Upper lobe of left lung (tissue), 6 donors: ENCODE measurements around the gene HAUS3. TPM values are rescaled to one million over a fixed set of nuclear protein-coding genes. Genes with fewer than 3 reads are reported as not detected.

Experiments
- ATAC-seq, 2 donors: fragments of 200-7000 bp; cut with Tn5 transposase; one replicate each; pipeline ENCODE4 v1.9.1; 2022; ENCODE audit warnings: mild to moderate bottlenecking in 2 of 2, moderate library complexity in 2 of 2; ENCODE audit not compliant: low FRiP score in 2 of 2
- DNase-seq, 2 donors: peaks; one replicate each; pipeline ENCODE4 v3.0.0-alpha.2; 2019 to 2020
- H3K27ac ChIP-seq, 4 donors: fragments of 200-600 bp; sonication (generic); one replicate each; pipeline ENCODE4 v1.5.1; 2016 to 2019
- H3K27me3 ChIP-seq, 4 donors: fragments of 200-600 bp; sonication (generic); one replicate each; pipeline ENCODE4 v1.5.1; 2017 to 2019
- H3K36me3 ChIP-seq, 4 donors: fragments of 200-600 bp; sonication (generic); one replicate each; pipeline ENCODE4 v1.5.1; 2016 to 2019
- H3K4me1 ChIP-seq, 4 donors: fragments of 200-600 bp; sonication (generic); one replicate each; pipeline ENCODE4 v1.5.1; 2018 to 2019
- H3K4me3 ChIP-seq, 4 donors: fragments of 200-600 bp; sonication (generic); one replicate each; pipeline ENCODE4 v1.5.1; 2017 to 2019; ENCODE audit warnings: mild to moderate bottlenecking in 2 of 4, moderate library complexity in 1 of 4
- H3K9me3 ChIP-seq, 4 donors: fragments of 200-600 bp; sonication (generic); one replicate each; pipeline ENCODE4 v1.5.1; 2018 to 2019
- CTCF ChIP-seq, 6 experiments: fragments of 450-650 bp in 4 of 6; fragments of 200-600 bp in 2 of 6; sonication (generic) in 2 of 6; IDR thresholded peaks; one replicate each; pipeline ENCODE4 v1.5.1; 2016 to 2019; ENCODE audit warnings: antibody characterized with exemption in 6 of 6
- EP300 ChIP-seq, 4 donors: sonication (generic); formaldehyde crosslinking; IDR thresholded peaks; one replicate each; pipeline ENCODE4 v1.5.1; 2017; ENCODE audit warnings: antibody characterized with exemption in 4 of 4, control low read depth in 2 of 4
- POLR2A ChIP-seq, 4 donors: fragments of 450-650 bp; IDR thresholded peaks; one replicate each; pipeline ENCODE4 v1.5.1; 2016 to 2017; ENCODE audit warnings: antibody characterized with exemption in 4 of 4, mild to moderate bottlenecking in 2 of 4
- POLR2AphosphoS5 ChIP-seq, 2 donors: sonication (generic); formaldehyde crosslinking; IDR thresholded peaks; one replicate each; pipeline ENCODE4 v1.5.1; 2017; ENCODE audit warnings: antibody characterized with exemption in 2 of 2
- WGBS, 2 donors: methylation state at CpG; one replicate each; pipeline ENCODE4 v1.1.5; 2017 to 2018; 5-methylcytosine and 5-hydroxymethylcytosine counted together
- total RNA-seq, 6 donors: library from RNA; depleted of rRNA in 4 of 6; stranded (reverse); fragments of >200 nt in 4 of 6; gene quantifications; one replicate each; pipeline versions ENCODE4 v1.1.0 to v1.2.1, GENCODE V29; 2016 to 2021
- donor health status: DM: no; HTN: no; CAD: no; lungs with moderate emphysema.
- donor health status: DM: no; HTN: yes; CAD: no; lungs with severe emphysema.

HAUS3 gene
- total RNA-seq, 6 donors from 2014 or later, result 8.2 to 21.0 (median 12.5) TPM

GRCh38 chr4:2272026-2272827, 30.3 kb upstream of the HAUS3 start:
- ATAC-seq (no peak), DNase-seq (peak in 1 of 2 donors; percentile 59)
- Histone ChIP-seq H3K27ac (no peak overlapping the region), H3K4me3 (no peak overlapping the region), H3K27me3 (no peaks in the 10 kb centered on the region), H3K4me1 (no peaks in the 10 kb centered on the region), H3K9me3 (no peaks in the 10 kb centered on the region), H3K36me3 (peaks cover 0 to 15% (median 7%) of the 10 kb centered on the region in 4 donors)
- TF ChIP-seq CTCF (IDR thresholded peaks at IDR 0.05), result no peak
- TF ChIP-seq POLR2A (IDR thresholded peaks at IDR 0.05), result no peak
- TF ChIP-seq POLR2AphosphoS5 (IDR thresholded peaks at IDR 0.05), result no peak
- no peak for TF ChIP-seq EP300 (IDR thresholded peaks at IDR 0.05)
- WGBS, 2 donors, result 94 to 95% methylated on average over 18 to 24 of the region's 25 CpGs

DNA sequence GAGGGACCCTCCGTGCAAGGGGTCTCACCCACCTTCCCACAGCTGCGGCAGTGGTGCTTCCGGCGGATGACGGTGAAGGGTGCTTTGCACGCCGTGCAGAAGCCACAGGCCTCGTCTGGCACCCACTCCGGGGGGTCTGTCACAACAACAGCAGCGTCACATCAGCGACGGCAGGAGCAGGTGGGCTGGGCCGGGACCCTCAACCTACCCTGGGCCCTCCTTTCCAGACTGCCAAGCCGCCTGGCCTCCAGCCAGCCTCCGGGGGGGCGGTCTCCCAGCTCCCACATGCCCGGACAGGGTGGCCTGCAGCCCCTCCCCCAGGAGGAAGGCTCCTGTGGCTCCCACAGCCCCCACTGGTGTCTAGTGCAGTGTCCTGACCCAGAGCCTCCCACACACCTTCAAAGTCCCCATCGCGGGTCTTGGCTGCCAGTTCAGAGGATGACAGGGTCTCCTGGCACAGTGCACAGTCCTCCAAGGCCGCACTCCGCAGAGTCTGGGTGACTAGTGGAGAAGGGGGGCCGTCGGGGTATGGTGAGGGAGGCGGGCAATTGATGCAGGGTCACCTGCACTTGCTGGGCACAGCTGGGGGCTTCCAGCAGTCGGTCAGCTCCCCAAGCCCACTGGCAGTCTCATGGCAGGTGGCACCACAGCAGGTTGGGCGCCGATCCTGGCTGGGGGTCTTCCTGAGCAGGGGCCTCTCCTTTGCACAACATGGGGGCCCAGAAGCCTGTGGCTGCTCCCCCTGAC, 29.5 kb upstream of the HAUS3 start:
- no peaks in the 10 kb centered on the region for H3K27me3 ChIP-seq
- no peaks in the 10 kb centered on the region for H3K9me3 ChIP-seq
- DNase-seq (peak in 1 of 2 donors; percentile 80), ATAC-seq (no peak)
- H3K4me3 ChIP-seq, result no peak overlapping the region
- TF ChIP-seq POLR2AphosphoS5 (IDR thresholded peaks at IDR 0.05) (no peak), EP300 (IDR thresholded peaks at IDR 0.05) (no peak), CTCF (IDR thresholded peaks at IDR 0.05) (no peak), POLR2A (IDR thresholded peaks at IDR 0.05) (no peak)
- 86 to 90% methylated on average over 2 to 27 of the region's 27 CpGs for WGBS, 2 donors
- peaks cover 2 to 8% (median 4%) of the 10 kb centered on the region in 4 donors for H3K4me1 ChIP-seq
- H3K27ac ChIP-seq, result no peak overlapping the region
- H3K36me3 ChIP-seq, result peaks cover 0 to 15% (median 7%) of the 10 kb centered on the region in 4 donors

DNA sequence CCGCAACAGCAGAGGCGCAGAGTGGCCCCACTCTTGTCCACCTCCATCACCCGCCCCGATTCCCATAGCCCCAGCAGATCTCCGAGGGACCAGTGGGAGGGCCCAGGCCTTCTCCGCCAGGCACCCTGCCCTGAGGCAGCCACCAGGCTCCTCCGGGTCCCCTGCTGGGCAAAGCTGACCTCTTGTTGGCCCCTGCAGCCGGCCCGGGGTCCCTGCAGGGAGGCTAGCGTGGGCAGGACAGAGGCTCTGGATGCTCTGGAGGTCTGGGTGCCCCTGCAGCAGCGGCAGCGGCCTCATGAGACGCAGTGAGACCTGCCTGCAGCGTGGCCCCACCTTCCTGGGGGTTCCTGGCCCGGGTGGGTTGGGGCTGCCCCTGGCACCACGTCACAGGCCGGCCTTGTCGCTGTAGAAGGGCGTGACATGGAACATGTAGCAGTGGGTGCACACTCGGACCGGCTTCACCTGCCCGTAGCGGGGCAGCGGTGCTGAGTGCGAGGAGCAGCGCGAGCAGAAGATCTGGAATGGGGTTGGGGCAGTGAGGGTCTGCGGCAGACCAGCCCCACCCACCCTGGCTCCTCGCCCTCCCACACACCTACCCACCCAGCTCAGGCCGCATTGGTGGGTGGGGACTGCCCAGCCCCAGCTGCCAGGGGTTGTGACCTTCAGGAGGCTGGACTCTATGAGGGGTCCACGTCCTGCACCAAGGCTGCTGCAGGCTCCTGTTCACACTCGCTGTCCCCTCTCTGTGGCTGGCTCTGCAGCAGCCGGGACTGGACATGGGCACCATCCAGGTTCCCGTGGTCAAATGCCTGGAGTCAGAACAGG, 28.6 kb upstream of the HAUS3 start:
- WGBS, 2 donors, result 90 to 92% methylated on average over 14 to 22 of the region's 34 CpGs
- no peak overlapping the region for H3K27ac ChIP-seq

More for the DNA sequence above, 28.6 kb upstream of the HAUS3 start:
- ATAC-seq, result no peak
- Histone ChIP-seq H3K4me3 (no peak overlapping the region), H3K36me3 (peaks cover 0 to 15% (median 7%) of the 10 kb centered on the region in 4 donors), H3K27me3 (no peaks in the 10 kb centered on the region), H3K4me1 (peaks cover 10 to 15% (median 13%) of the 10 kb centered on the region in 4 donors), H3K9me3 (no peaks in the 10 kb centered on the region)
- DNase-seq, result peak in 1 of 2 donors; percentile 80
- TF ChIP-seq EP300 (IDR thresholded peaks at IDR 0.05), result no peak
- TF ChIP-seq POLR2AphosphoS5 (IDR thresholded peaks at IDR 0.05), result no peak
- no peak for TF ChIP-seq POLR2A (IDR thresholded peaks at IDR 0.05)
- TF ChIP-seq CTCF (IDR thresholded peaks at IDR 0.05), result no peak
